OCI-LY3 (cell line): Measurements from ENCODE around the gene SLC25A25.

Source experiments
- H2AFZ ChIP-seq: fragments of 200-600, 300-600 bp; shearing (Covaris generic); 2 replicates; pipeline ENCODE4 v1.6.0; 2014; ENCODE audit warnings: antibody characterized with exemption, low read depth, low read length
- H3K27ac ChIP-seq: fragments of 200-600, 300-600 bp; sonication (generic); 2 replicates; pipeline ENCODE4 v1.5.1; 2014; ENCODE audit warnings: mild to moderate bottlenecking, low read length, moderate library complexity, mixed read lengths
- H3K27me3 ChIP-seq: fragments of 200-600, 300-600 bp; sonication (generic); 2 replicates; pipeline ENCODE4 v1.6.1; 2014; ENCODE audit warnings: low read depth, low read length, mixed read lengths
- H3K36me3 ChIP-seq: fragments of 200-600, 300-600 bp; sonication (generic); replicated peaks from 2 replicates; pipeline ENCODE3; 2014; ENCODE audit warnings: low read depth, low read length, mixed read lengths
- H3K4me1 ChIP-seq: fragments of 300-600, 200-600 bp; sonication (generic); 2 replicates; pipeline ENCODE4 v1.6.1; 2014; ENCODE audit warnings: low read length, mixed read lengths
- H3K4me2 ChIP-seq: fragments of 200-600, 300-600 bp; sonication (generic); 2 replicates; pipeline ENCODE4 v1.6.1; 2014; ENCODE audit warnings: low read length, mixed read lengths
- H3K4me3 ChIP-seq: fragments of 300-600, 200-600 bp; sonication (generic); 2 replicates; pipeline ENCODE4 v1.5.1; 2014; ENCODE audit warnings: antibody characterized with exemption, mild to moderate bottlenecking, low read length, moderate library complexity
- H3K79me2 ChIP-seq: fragments of 300-600, 200-600 bp; shearing (Covaris generic); 2 replicates; pipeline ENCODE4 v1.6.1; 2014; ENCODE audit warnings: mild to moderate bottlenecking, low read length, mixed read lengths
- H3K9ac ChIP-seq: fragments of 300-600, 200-600 bp; shearing (Covaris generic); 2 replicates; pipeline ENCODE4 v1.6.0; 2014; ENCODE audit warnings: mild to moderate bottlenecking, low read length, moderate library complexity
- H3K9me3 ChIP-seq: fragments of 200-600, 300-600 bp; shearing (Covaris generic); 2 replicates; pipeline ENCODE4 v1.6.1; 2014; ENCODE audit warnings: low read length, mixed read lengths; ENCODE audit not compliant: insufficient read depth
- H4K20me1 ChIP-seq: fragments of 200-600, 300-600 bp; sonication (generic); 2 replicates; pipeline ENCODE4 v1.6.1; 2016; ENCODE audit warnings: low read length, mixed read lengths; ENCODE audit not compliant: insufficient read depth
- CTCF ChIP-seq: fragments of 200-600, 300-600 bp; sonication (generic); IDR thresholded peaks from 2 replicates; pipeline ENCODE4 v1.5.1; 2014; ENCODE audit warnings: antibody characterized with exemption, low read length, low read depth
- EZH2phosphoT487 ChIP-seq: fragments of 200-600 bp; shearing (Covaris generic); IDR thresholded peaks from 2 replicates; pipeline ENCODE4 v1.6.1; 2018; ENCODE audit warnings: antibody characterized with exemption, mixed run types, low read depth

SLC25A25 gene

GRCh38 chr9:128145536-128145935 is 77.5 kb downstream of the SLC25A25 start:
- Histone ChIP-seq H2AFZ (no peak overlapping the region), H3K9me3 (no peaks in the 10 kb centered on the region), H3K27me3 (no peaks in the 10 kb centered on the region), H3K4me1 (peaks cover 5% of the 10 kb centered on the region; the same call in 1 of the 2 replicates), H3K79me2 (no peaks in the 10 kb centered on the region), H3K4me2 (no peak overlapping the region), H3K4me3 (no peak overlapping the region), H4K20me1 (no peaks in the 10 kb centered on the region), H3K9ac (no peak overlapping the region), H3K36me3 (no peaks in the 10 kb centered on the region), H3K27ac (no peak overlapping the region)
- TF ChIP-seq EZH2phosphoT487 (no peak), CTCF (no peak)

GRCh38 chr9:128145951-128146351 is 77.9 kb downstream of the SLC25A25 start:
- no peak overlapping the region for H3K4me3 ChIP-seq
- no peak for TF ChIP-seq CTCF
- TF ChIP-seq EZH2phosphoT487: no peak
- H2AFZ ChIP-seq: no peak overlapping the region
- H4K20me1 ChIP-seq: no peaks in the 10 kb centered on the region
- no peak overlapping the region for H3K9ac ChIP-seq
- no peaks in the 10 kb centered on the region for H3K9me3 ChIP-seq
- peaks cover 5% of the 10 kb centered on the region; the same call in 1 of the 2 replicates for H3K4me1 ChIP-seq
- H3K27me3 ChIP-seq: no peaks in the 10 kb centered on the region
- H3K79me2 ChIP-seq: no peaks in the 10 kb centered on the region
- no peak overlapping the region for H3K4me2 ChIP-seq
- no peak overlapping the region for H3K27ac ChIP-seq
- H3K36me3 ChIP-seq: no peaks in the 10 kb centered on the region

GRCh38 chr9:128146591-128147120 is 78.6 kb downstream of the SLC25A25 start:
- H3K27me3 ChIP-seq: no peaks in the 10 kb centered on the region
- H2AFZ ChIP-seq: no peak overlapping the region
- no peak overlapping the region for H3K9ac ChIP-seq
- H3K9me3 ChIP-seq: no peaks in the 10 kb centered on the region
- H3K27ac ChIP-seq: no peak overlapping the region
- peaks cover 5% of the 10 kb centered on the region; the same call in 1 of the 2 replicates for H3K4me1 ChIP-seq
- TF ChIP-seq CTCF (no peak), EZH2phosphoT487 (no peak)
- H4K20me1 ChIP-seq: no peaks in the 10 kb centered on the region
- no peak overlapping the region for H3K4me3 ChIP-seq
- H3K4me2 ChIP-seq: no peak overlapping the region
- H3K79me2 ChIP-seq: no peaks in the 10 kb centered on the region
- H3K36me3 ChIP-seq: no peaks in the 10 kb centered on the region

- Histone ChIP-seq H3K4me2 (no peak overlapping the region), H3K9me3 (no peaks in the 10 kb centered on the region), H3K27me3 (no peaks in the 10 kb centered on the region), H3K36me3 (no peaks in the 10 kb centered on the region), H3K9ac (no peak overlapping the region), H3K4me1 (peaks cover 5% of the 10 kb centered on the region; the same call in 1 of the 2 replicates), H4K20me1 (no peaks in the 10 kb centered on the region), H2AFZ (no peak overlapping the region), H3K79me2 (no peaks in the 10 kb centered on the region), H3K4me3 (no peak overlapping the region), H3K27ac (no peak overlapping the region)
- no peak for TF ChIP-seq CTCF
- no peak for TF ChIP-seq EZH2phosphoT487
Measured at GRCh38 chr9:128148509-128149000, 80.5 kb downstream of the SLC25A25 start.
